ENCODE data around the gene ADCY1.

Gene ADCY1

GRCh38 chr7:45578022-45578421, 3.9 kb downstream of the ADCY1 start:
- no peak for DNase-seq (ENCODE audit: low spot score)

GRCh38 chr7:45578467-45578866, 4.3 kb downstream of the ADCY1 start:
- no peak for DNase-seq (ENCODE audit: low spot score)

GRCh38 chr7:45579391-45579801, 5.2 kb downstream of the ADCY1 start:
- no peak for DNase-seq (ENCODE audit: low spot score)

- peak; percentile 34 for DNase-seq (ENCODE audit: low spot score)
Measured at GRCh38 chr7:45580053-45580872, 6.1 kb downstream of the ADCY1 start.

GRCh38 chr7:45581271-45581780, 7.2 kb downstream of the ADCY1 start:
- DNase-seq (ENCODE audit: low spot score), result no peak

GRCh38 chr7:45582136-45582749, 8.1 kb downstream of the ADCY1 start:
- no peak for DNase-seq (ENCODE audit: low spot score)

- DNase-seq (ENCODE audit: low spot score), result no peak
Measured at GRCh38 chr7:45582868-45583277, 8.7 kb downstream of the ADCY1 start.

- DNase-seq (ENCODE audit: low spot score), result no peak
Measured at GRCh38 chr7:45583296-45583695, 9.1 kb downstream of the ADCY1 start.

- no peak for DNase-seq (ENCODE audit: low spot score)
Measured at GRCh38 chr7:45584261-45585210, 10.4 kb downstream of the ADCY1 start.

GRCh38 chr7:45585628-45586027, 11.5 kb downstream of the ADCY1 start:
- no peak for DNase-seq (ENCODE audit: low spot score)

- no peak for DNase-seq (ENCODE audit: low spot score)
Measured at GRCh38 chr7:45586542-45587520, 12.7 kb downstream of the ADCY1 start.

- no peak for DNase-seq (ENCODE audit: low spot score)
Measured at GRCh38 chr7:45588466-45588865, 14.3 kb downstream of the ADCY1 start.

GRCh38 chr7:45589061-45589460, 14.9 kb downstream of the ADCY1 start:
- no peak for DNase-seq (ENCODE audit: low spot score)

GRCh38 chr7:45589915-45590678, 15.9 kb downstream of the ADCY1 start:
- DNase-seq (ENCODE audit: low spot score), result no peak

GRCh38 chr7:45590679-45591057, 16.5 kb downstream of the ADCY1 start:
- DNase-seq (ENCODE audit: low spot score), result no peak

GRCh38 chr7:45591101-45591906, 17.1 kb downstream of the ADCY1 start:
- no peak for DNase-seq (ENCODE audit: low spot score)

- no peak for DNase-seq (ENCODE audit: low spot score)
Measured at GRCh38 chr7:45592230-45592991, 18.2 kb downstream of the ADCY1 start.

- no peak for DNase-seq (ENCODE audit: low spot score)
Measured at GRCh38 chr7:45593121-45593541, 19.0 kb downstream of the ADCY1 start.

- no peak for DNase-seq (ENCODE audit: low spot score)
Measured at GRCh38 chr7:45593877-45594276, 19.7 kb downstream of the ADCY1 start.

Measured in AG20443 (cell line).